ENCODE data around the gene C5orf46.
A peak's percentile ranks its signal among the peaks of the same experiment; 100 is the strongest.
"Not testable (repeated sequence)": the region's sequence is repeated elsewhere in the genome, so short reads cannot be mapped to it uniquely, and the experiment has no call there.

C5orf46 gene

GRCh38 chr5:147871980-147872549 is 34.3 kb downstream of the C5orf46 start:
- Histone ChIP-seq H3K36me3 (ENCODE audit: control insufficient read depth, insufficient read depth, low read length) (peaks cover 24% of the 10 kb centered on the region), H3K4me1 (ENCODE audit: control insufficient read depth, insufficient read depth, low read length) (peaks cover 27% of the 10 kb centered on the region), H3K4me3 (ENCODE audit: low read depth, low read length) (peak overlapping the region; percentile 51), H3K9ac (ENCODE audit: low read depth, low read length) (peak overlapping the region; percentile 98)
- not testable (repeated sequence) for H3K27me3 ChIP-seq (ENCODE audit: control insufficient read depth, insufficient read depth, low read length); H3K9me3 ChIP-seq (ENCODE audit: control insufficient read depth, insufficient read depth, low read length)

- H3K36me3 ChIP-seq (ENCODE audit: control insufficient read depth, insufficient read depth, low read length), result peaks cover 24% of the 10 kb centered on the region
- peak overlapping the region; percentile 99 for H3K9ac ChIP-seq (ENCODE audit: low read depth, low read length)
- H3K4me3 ChIP-seq (ENCODE audit: low read depth, low read length), result peak overlapping the region; percentile 64
- not testable (repeated sequence) for H3K9me3 ChIP-seq (ENCODE audit: control insufficient read depth, insufficient read depth, low read length); H3K27me3 ChIP-seq (ENCODE audit: control insufficient read depth, insufficient read depth, low read length)
- H3K4me1 ChIP-seq (ENCODE audit: control insufficient read depth, insufficient read depth, low read length), result peaks cover 12% of the 10 kb centered on the region
Observed at GRCh38 chr5:147869892-147870291, 36.4 kb downstream of the C5orf46 start.

DNA sequence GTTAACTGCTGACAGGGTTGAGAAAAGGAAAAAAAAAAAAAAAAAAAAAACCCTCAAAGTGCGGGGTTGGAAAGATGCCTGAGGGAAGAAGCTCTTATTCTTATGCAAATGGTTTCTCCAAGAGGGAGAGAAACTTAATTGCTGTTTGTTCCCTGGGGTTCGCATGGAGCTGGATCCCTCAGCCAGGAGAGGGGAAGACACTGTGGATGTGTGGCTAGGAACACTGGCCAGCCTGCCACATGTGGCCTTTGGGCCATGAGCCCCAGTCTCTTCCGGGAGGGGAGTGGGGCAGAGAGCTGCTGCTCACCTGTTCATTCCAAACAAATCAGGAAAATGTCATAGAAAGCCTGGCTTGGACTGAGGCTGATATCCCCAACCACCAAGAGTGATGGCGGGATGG is 37.2 kb downstream of the C5orf46 start:
- Histone ChIP-seq H3K4me1 (ENCODE audit: control insufficient read depth, insufficient read depth, low read length) (peaks cover 12% of the 10 kb centered on the region), H3K27me3 (ENCODE audit: control insufficient read depth, insufficient read depth, low read length) (no peaks in the 10 kb centered on the region), H3K9ac (ENCODE audit: low read depth, low read length) (peak overlapping the region; percentile 99), H3K9me3 (ENCODE audit: control insufficient read depth, insufficient read depth, low read length) (no peaks in the 10 kb centered on the region), H3K36me3 (ENCODE audit: control insufficient read depth, insufficient read depth, low read length) (peaks cover 27% of the 10 kb centered on the region), H3K4me3 (ENCODE audit: low read depth, low read length) (peak overlapping the region; percentile 64)

GRCh38 chr5:147863454-147864158 is 42.7 kb downstream of the C5orf46 start:
- no peaks in the 10 kb centered on the region for H3K9me3 ChIP-seq (ENCODE audit: control insufficient read depth, insufficient read depth, low read length)
- H3K9ac ChIP-seq (ENCODE audit: low read depth, low read length), result peak overlapping the region; percentile 26
- H3K4me1 ChIP-seq (ENCODE audit: control insufficient read depth, insufficient read depth, low read length), result peaks cover 46% of the 10 kb centered on the region
- no peaks in the 10 kb centered on the region for H3K27me3 ChIP-seq (ENCODE audit: control insufficient read depth, insufficient read depth, low read length)
- H3K4me3 ChIP-seq (ENCODE audit: low read depth, low read length), result peak overlapping the region; percentile 11
- H3K36me3 ChIP-seq (ENCODE audit: control insufficient read depth, insufficient read depth, low read length), result peaks cover 7% of the 10 kb centered on the region

- no peaks in the 10 kb centered on the region for H3K9me3 ChIP-seq (ENCODE audit: control insufficient read depth, insufficient read depth, low read length)
- H3K9ac ChIP-seq (ENCODE audit: low read depth, low read length), result no peak overlapping the region
- no peaks in the 10 kb centered on the region for H3K27me3 ChIP-seq (ENCODE audit: control insufficient read depth, insufficient read depth, low read length)
- H3K4me3 ChIP-seq (ENCODE audit: low read depth, low read length), result no peak overlapping the region
- peaks cover 7% of the 10 kb centered on the region for H3K36me3 ChIP-seq (ENCODE audit: control insufficient read depth, insufficient read depth, low read length)
- H3K4me1 ChIP-seq (ENCODE audit: control insufficient read depth, insufficient read depth, low read length), result peaks cover 44% of the 10 kb centered on the region
Observed at GRCh38 chr5:147860641-147861025, 45.7 kb downstream of the C5orf46 start.

- Histone ChIP-seq H3K4me1 (ENCODE audit: control insufficient read depth, insufficient read depth, low read length) (peaks cover 44% of the 10 kb centered on the region), H3K36me3 (ENCODE audit: control insufficient read depth, insufficient read depth, low read length) (peaks cover 7% of the 10 kb centered on the region), H3K9me3 (ENCODE audit: control insufficient read depth, insufficient read depth, low read length) (no peaks in the 10 kb centered on the region), H3K27me3 (ENCODE audit: control insufficient read depth, insufficient read depth, low read length) (no peaks in the 10 kb centered on the region), H3K9ac (ENCODE audit: low read depth, low read length) (no peak overlapping the region), H3K4me3 (ENCODE audit: low read depth, low read length) (no peak overlapping the region)
Observed at GRCh38 chr5:147859962-147860640, 46.2 kb downstream of the C5orf46 start.

DNA sequence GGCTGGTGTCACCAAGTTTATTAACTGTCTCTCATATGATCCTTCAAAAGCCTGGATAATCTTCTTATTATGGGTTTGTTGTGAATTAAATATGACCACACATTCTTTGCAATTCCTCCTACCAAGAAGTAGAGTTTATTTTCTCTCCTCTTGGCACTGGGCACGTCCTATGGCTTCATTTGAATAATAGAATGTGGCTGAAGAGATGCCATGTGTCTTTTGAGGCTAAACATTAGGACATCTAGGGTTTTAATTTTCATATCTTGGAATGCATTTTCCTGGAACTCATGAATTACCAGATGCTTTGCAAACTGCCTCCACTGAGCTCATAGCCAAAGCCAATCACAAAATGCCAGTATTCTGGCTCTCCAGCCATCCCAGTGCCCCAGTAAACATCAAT is 47.8 kb downstream of the C5orf46 start:
- H3K27me3 ChIP-seq (ENCODE audit: control insufficient read depth, insufficient read depth, low read length), result no peaks in the 10 kb centered on the region
- no peak overlapping the region for H3K9ac ChIP-seq (ENCODE audit: low read depth, low read length)
- peaks cover 36% of the 10 kb centered on the region for H3K4me1 ChIP-seq (ENCODE audit: control insufficient read depth, insufficient read depth, low read length)
- no peaks in the 10 kb centered on the region for H3K9me3 ChIP-seq (ENCODE audit: control insufficient read depth, insufficient read depth, low read length)
- H3K36me3 ChIP-seq (ENCODE audit: control insufficient read depth, insufficient read depth, low read length), result no peaks in the 10 kb centered on the region
- H3K4me3 ChIP-seq (ENCODE audit: low read depth, low read length), result no peak overlapping the region

GRCh38 chr5:147857302-147858129 is 48.8 kb downstream of the C5orf46 start:
- no peaks in the 10 kb centered on the region for H3K27me3 ChIP-seq (ENCODE audit: control insufficient read depth, insufficient read depth, low read length)
- no peak overlapping the region for H3K9ac ChIP-seq (ENCODE audit: low read depth, low read length)
- H3K36me3 ChIP-seq (ENCODE audit: control insufficient read depth, insufficient read depth, low read length), result no peaks in the 10 kb centered on the region
- H3K4me1 ChIP-seq (ENCODE audit: control insufficient read depth, insufficient read depth, low read length), result peaks cover 27% of the 10 kb centered on the region
- H3K4me3 ChIP-seq (ENCODE audit: low read depth, low read length), result no peak overlapping the region
- H3K9me3 ChIP-seq (ENCODE audit: control insufficient read depth, insufficient read depth, low read length), result no peaks in the 10 kb centered on the region

GRCh38 chr5:147856801-147857200 is 49.5 kb downstream of the C5orf46 start:
- Histone ChIP-seq H3K9ac (ENCODE audit: low read depth, low read length) (no peak overlapping the region), H3K9me3 (ENCODE audit: control insufficient read depth, insufficient read depth, low read length) (no peaks in the 10 kb centered on the region), H3K36me3 (ENCODE audit: control insufficient read depth, insufficient read depth, low read length) (no peaks in the 10 kb centered on the region), H3K4me1 (ENCODE audit: control insufficient read depth, insufficient read depth, low read length) (peaks cover 21% of the 10 kb centered on the region), H3K27me3 (ENCODE audit: control insufficient read depth, insufficient read depth, low read length) (no peaks in the 10 kb centered on the region), H3K4me3 (ENCODE audit: low read depth, low read length) (no peak overlapping the region)

DNA sequence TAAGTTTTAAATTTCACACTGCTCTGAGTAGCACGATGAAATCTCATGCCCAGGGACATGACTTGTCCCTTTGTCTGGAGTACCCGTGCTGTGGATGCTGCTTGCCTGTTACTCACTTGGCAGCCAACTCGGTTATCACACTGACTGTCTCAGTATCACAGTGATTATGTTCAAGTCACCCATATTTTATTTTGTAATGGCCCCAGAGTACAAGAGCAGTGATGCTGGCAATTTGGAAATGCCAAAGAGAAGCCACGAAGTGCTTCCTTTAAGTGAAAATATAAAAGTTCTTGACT is 50.6 kb downstream of the C5orf46 start:
- no peak overlapping the region for H3K9ac ChIP-seq (ENCODE audit: low read depth, low read length)
- no peaks in the 10 kb centered on the region for H3K27me3 ChIP-seq (ENCODE audit: control insufficient read depth, insufficient read depth, low read length)
- no peak overlapping the region for H3K4me3 ChIP-seq (ENCODE audit: low read depth, low read length)
- H3K9me3 ChIP-seq (ENCODE audit: control insufficient read depth, insufficient read depth, low read length), result no peaks in the 10 kb centered on the region
- no peaks in the 10 kb centered on the region for H3K36me3 ChIP-seq (ENCODE audit: control insufficient read depth, insufficient read depth, low read length)
- H3K4me1 ChIP-seq (ENCODE audit: control insufficient read depth, insufficient read depth, low read length), result peaks cover 10% of the 10 kb centered on the region

DNA sequence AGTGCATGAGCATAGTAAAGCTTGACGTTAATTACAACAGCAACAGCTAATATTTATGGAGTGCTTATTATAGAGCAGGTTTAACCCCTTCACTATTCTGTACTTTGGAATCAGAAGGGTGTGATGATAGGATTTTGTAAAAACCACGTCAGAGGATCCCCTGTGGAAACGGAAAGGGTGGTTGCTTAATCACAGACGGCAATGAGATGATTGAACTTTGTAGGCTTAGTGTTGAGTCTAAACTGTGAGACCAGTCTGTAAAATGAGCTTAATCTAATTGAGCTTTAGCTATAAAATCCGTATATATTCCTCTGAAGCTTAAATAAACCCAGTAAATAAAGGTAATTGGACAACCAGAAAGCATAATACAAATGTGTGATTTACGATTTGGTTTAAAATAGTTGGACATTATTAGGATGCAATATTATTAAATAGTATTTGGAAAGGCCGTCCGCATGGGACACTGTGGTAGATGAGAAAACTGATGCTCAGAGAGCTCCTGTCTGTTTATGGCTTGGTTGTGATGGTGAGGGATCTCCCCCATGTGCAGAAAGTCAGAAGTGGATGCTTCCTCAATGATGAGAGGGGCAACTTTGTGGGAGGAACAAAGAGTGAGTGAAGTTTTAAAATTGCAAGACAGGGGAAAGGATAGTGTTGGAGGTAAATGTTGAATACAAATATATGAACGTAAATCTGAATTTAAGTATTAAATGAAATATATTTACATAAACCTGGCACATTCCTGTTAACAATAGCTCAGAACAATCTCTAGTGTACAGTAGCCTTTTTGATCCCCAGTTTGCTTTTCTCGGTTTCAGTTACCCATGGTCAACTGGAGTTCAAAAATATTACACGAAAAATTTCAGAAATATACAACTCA is 51.2 kb downstream of the C5orf46 start:
- Histone ChIP-seq H3K4me1 (ENCODE audit: control insufficient read depth, insufficient read depth, low read length) (peaks cover 7% of the 10 kb centered on the region), H3K36me3 (ENCODE audit: control insufficient read depth, insufficient read depth, low read length) (no peaks in the 10 kb centered on the region), H3K9me3 (ENCODE audit: control insufficient read depth, insufficient read depth, low read length) (no peaks in the 10 kb centered on the region), H3K27me3 (ENCODE audit: control insufficient read depth, insufficient read depth, low read length) (no peaks in the 10 kb centered on the region), H3K9ac (ENCODE audit: low read depth, low read length) (no peak overlapping the region), H3K4me3 (ENCODE audit: low read depth, low read length) (no peak overlapping the region)
